Adrenal gland (tissue), 5 donors: ENCODE data around the gene FHIT.

Experiments used
- POLR2A ChIP-seq, 2 donors: fragments of 450-650 bp; IDR thresholded peaks; one replicate each; pipeline ENCODE4 v1.6.1; 2017; ENCODE audit warnings: antibody characterized with exemption in 2 of 2, mild to moderate bottlenecking in 2 of 2, moderate library complexity in 1 of 2
- TF ChIP-seq, protein P1 (sequence below), 6 experiments: fragments of 450-650 bp in 4 of 6; fragments of 200-600 bp in 2 of 6; sonication (generic) in 1 of 6; IDR thresholded peaks; 1 replicate in 5 of 6; 2 replicates in 1 of 6; pipeline versions ENCODE4 v1.5.1 to v1.8.0; 2016 to 2021; ENCODE audit warnings: antibody characterized with exemption in 6 of 6, mild to moderate bottlenecking in 2 of 6, moderate library complexity in 1 of 6
- donor health status: DM: no; HTN: no; CAD: no.

DNA sequence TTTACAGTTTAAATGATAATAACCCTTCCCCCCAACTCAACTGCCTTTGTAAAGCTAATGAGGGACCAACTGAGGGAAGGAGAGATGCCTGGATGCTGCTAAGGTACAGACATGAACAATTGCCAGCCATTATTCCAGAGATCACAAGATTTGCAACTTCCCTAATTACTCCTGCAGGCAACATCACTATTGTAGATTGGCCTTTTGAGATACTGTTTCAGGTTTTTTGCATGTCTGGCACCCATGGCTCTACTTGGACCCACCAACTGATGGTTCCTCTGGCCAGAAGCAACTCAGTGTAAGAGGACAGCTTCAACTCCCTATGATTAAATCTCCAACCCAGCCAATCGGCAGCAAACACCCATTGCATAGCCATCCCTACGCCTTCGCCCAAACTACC lies 478.7 kb downstream of the FHIT start:
- TF ChIP-seq, protein P1, sequence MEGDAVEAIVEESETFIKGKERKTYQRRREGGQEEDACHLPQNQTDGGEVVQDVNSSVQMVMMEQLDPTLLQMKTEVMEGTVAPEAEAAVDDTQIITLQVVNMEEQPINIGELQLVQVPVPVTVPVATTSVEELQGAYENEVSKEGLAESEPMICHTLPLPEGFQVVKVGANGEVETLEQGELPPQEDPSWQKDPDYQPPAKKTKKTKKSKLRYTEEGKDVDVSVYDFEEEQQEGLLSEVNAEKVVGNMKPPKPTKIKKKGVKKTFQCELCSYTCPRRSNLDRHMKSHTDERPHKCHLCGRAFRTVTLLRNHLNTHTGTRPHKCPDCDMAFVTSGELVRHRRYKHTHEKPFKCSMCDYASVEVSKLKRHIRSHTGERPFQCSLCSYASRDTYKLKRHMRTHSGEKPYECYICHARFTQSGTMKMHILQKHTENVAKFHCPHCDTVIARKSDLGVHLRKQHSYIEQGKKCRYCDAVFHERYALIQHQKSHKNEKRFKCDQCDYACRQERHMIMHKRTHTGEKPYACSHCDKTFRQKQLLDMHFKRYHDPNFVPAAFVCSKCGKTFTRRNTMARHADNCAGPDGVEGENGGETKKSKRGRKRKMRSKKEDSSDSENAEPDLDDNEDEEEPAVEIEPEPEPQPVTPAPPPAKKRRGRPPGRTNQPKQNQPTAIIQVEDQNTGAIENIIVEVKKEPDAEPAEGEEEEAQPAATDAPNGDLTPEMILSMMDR (IDR thresholded peaks at IDR 0.05) = no peak
- TF ChIP-seq POLR2A (IDR thresholded peaks at IDR 0.05) = no peak
